ENCODE results near the gene HYDIN.
"Not testable (repeated sequence)": the region's sequence is repeated elsewhere in the genome, so short reads cannot be mapped to it uniquely, and the experiment has no call there.

GRCh38 chr16:70888208-70888607 lies 342.3 kb downstream of the HYDIN start:
- not testable (repeated sequence) for TF ChIP-seq CTCF, POLR2A (IDR thresholded peaks at IDR 0.05)

All from heart left ventricle (tissue), 13 donors.